ENCODE data around the gene KCNK13. TPM values are rescaled to one million over a fixed set of nuclear protein-coding genes. Genes with fewer than 3 reads are reported as not detected.

The KCNK13 gene
- total and polyA plus RNA-seq, 2 of the 4 experiments (the other 2 are of a cell fraction), result not detected

- Histone ChIP-seq H2BK5ac (ENCODE audit: low read depth, low read length, poor library complexity, severe bottlenecking) (no peak overlapping the region), H3K18ac (ENCODE audit: low read depth, low read length) (no peak overlapping the region), H3K14ac (replicated peaks; ENCODE audit: low read depth, low read length) (no peak overlapping the region), H2BK20ac (ENCODE audit: low read depth, low read length) (no peak overlapping the region), H3K9me1 (ENCODE audit: insufficient read depth, low read length) (peaks cover 3% of the 10 kb centered on the region), H3K23ac (ENCODE audit: low read depth, low read length) (no peak overlapping the region), H3K4ac (ENCODE audit: low read depth, low read length) (no peak overlapping the region), H3K4me2 (ENCODE audit: low read depth, low read length) (peak overlapping the region; percentile 23; the same call in 1 of the 2 replicates), H4K5ac (ENCODE audit: low read depth, low read length) (no peak overlapping the region), H4K8ac (ENCODE audit: low read depth in 2 of 2, low read length in 2 of 2) (no peak overlapping the region), H4K91ac (ENCODE audit: insufficient read depth, low read depth, low read length) (no peak overlapping the region), H2AK5ac (ENCODE audit: low read depth, low read length) (peak overlapping the region; percentile 27; the same call in 1 of the 2 replicates), H3K56ac (ENCODE audit: extremely low read depth, insufficient read depth, low read length) (no peak overlapping the region), H3K9ac (ENCODE audit: low read depth, low read length) (no peak overlapping the region), H3K9me3 (ENCODE audit: control insufficient read depth, insufficient read depth, low read length) (no peaks in the 10 kb centered on the region), H3K79me1 (ENCODE audit: low read depth in 1 of 2, low read length in 2 of 2) (no peaks in the 10 kb centered on the region), H2BK120ac (ENCODE audit: low read depth, low read length) (no peak overlapping the region), H2BK15ac (ENCODE audit: low read depth, low read length) (no peak overlapping the region), H3K27me3 (ENCODE audit: control insufficient read depth, insufficient read depth, low read length) (peaks cover 17% of the 10 kb centered on the region), H2AK9ac (replicated peaks; ENCODE audit: low read depth, low read length, poor library complexity) (peak overlapping the region; percentile 48), H3K27ac (ENCODE audit: insufficient read depth, low read length) (no peak overlapping the region), H2AFZ (replicated peaks; ENCODE audit: low read length, poor library complexity) (peak overlapping the region; percentile 61), H3K4me1 (ENCODE audit: control insufficient read depth, insufficient read depth, low read length) (peaks cover 2% of the 10 kb centered on the region; the same call in 1 of the 2 replicates), H3K36me3 (ENCODE audit: control insufficient read depth, insufficient read depth, low read length) (no peaks in the 10 kb centered on the region), H4K20me1 (ENCODE audit: insufficient read depth, low read length) (no peaks in the 10 kb centered on the region), H3K4me3 (ENCODE audit: insufficient read depth, low read depth, low read length) (no peak overlapping the region)
- dilution Hi-C loops (cut with HindIII; ENCODE audit: low sequenced_read_pairs, unreplicated experiment), result no loop called here
- WGBS, 2 experiments (ENCODE audit: extremely low coverage in 2 of 2, insufficient read length in 1 of 2), result 36% methylated on average over 2 of the region's 12 CpGs; no CpG with 5 or more reads in 1 of the 2 experiments
- ATAC-seq (ENCODE audit: low read depth) (peak; percentile 83), DNase-seq (peak; percentile 87)
- in situ Hi-C loops (cut with MboI; ENCODE audit: low sequenced_read_pairs), result no loop called here
- intact Hi-C loops (cut with micrococcal nuclease), result no loop called here
- BruUV-seq (replicated peaks), result no TSS peak
- ChIA-PET POLR2A (ENCODE audit: unreplicated experiment) (no interaction called here), CTCF (no interaction called here)
- TF ChIP-seq MXI1 (IDR thresholded peaks at IDR 0.05; ENCODE audit: borderline replicate concordance, low read depth, low read length) (no peak), CEBPB (IDR thresholded peaks at IDR 0.05; ENCODE audit: low read depth, low read length) (peak; percentile 27; the same call in 1 of the 2 replicates), FOS (IDR thresholded peaks at IDR 0.05; ENCODE audit: low read depth, low read length) (peak; percentile 61), SMC3 (IDR thresholded peaks at IDR 0.05; ENCODE audit: low read depth, low read length) (no peak), RAD21 (IDR thresholded peaks at IDR 0.05; ENCODE audit: low read length) (no peak)
These were observed 50.2 kb downstream of the KCNK13 start for GRCh38 chr14:90111895-90112534.
